HepG2 (cell line): ENCODE results near the gene NELL1. TPM values are rescaled to one million over a fixed set of nuclear protein-coding genes. Genes with fewer than 3 reads are reported as not detected.

Source experiments
- ATAC-seq: fragments of 200-7000 bp; cut with Tn5 transposase; 3 replicates; pipeline ENCODE4 v1.9.1; 2020; ENCODE audit warnings: mild to moderate bottlenecking, moderate library complexity
- BruUV-seq: library from RNA; stranded (reverse); fragments of 400-500 nt; replicated peaks from 2 replicates; lab custom pipeline; 2021; lab: Mats Ljungman, UMichigan
- CTCF ChIA-PET: fragments of 300-600 bp; formaldehyde crosslinking; extraction: SDS; loops from one replicate; lab custom pipeline; 2021; ENCODE audit warnings: low total read pairs, inconsistent platforms, low intra/inter-chr PET ratio; lab: Yijun Ruan, JAX
- POLR2A ChIA-PET: fragments of 350-600 bp; sonication (Branson Sonifier 250); formaldehyde crosslinking; loops from one replicate; lab custom pipeline; 2020; ENCODE audit warnings: antibody characterized with exemption, inconsistent platforms; lab: Yijun Ruan, JAX
- DNase-seq: peaks from one replicate; pipeline ENCODE4 v3.0.0-alpha.2; 2015; ENCODE audit warnings: low spot score
- FAIRE-seq: peaks from 3 replicates; lab custom pipeline; 2011; peaks lifted over from hg19 to GRCh38; lab: Jason Lieb, UNC
- H2AFZ ChIP-seq: one replicate; pipeline ENCODE4 v1.6.1; 2011; ENCODE audit warnings: low read length, inconsistent platforms
- H3K27ac ChIP-seq: fragments of 300-600 bp; 3 replicates; pipeline ENCODE4 v1.8.0; 2011; ENCODE audit warnings: mixed run types, mild to moderate bottlenecking, mixed read lengths, low read length, inconsistent platforms; ENCODE audit not compliant: insufficient read depth; ENCODE audit errors: extremely low read length
- H3K27me3 ChIP-seq, 2 experiments: fragments of 200-600 bp in 1 of 2; 2 replicates in 1 of 2; 3 replicates in 1 of 2; pipeline versions ENCODE4 v1.6.0 to v1.8.0; 2011; ENCODE audit warnings: low read length in 2 of 2, mild to moderate bottlenecking in 2 of 2, moderate library complexity in 2 of 2, inconsistent platforms in 1 of 2; ENCODE audit not compliant: insufficient read depth in 2 of 2, control insufficient read depth in 1 of 2
- H3K36me3 ChIP-seq, 2 experiments: fragments of 200-600 bp in 1 of 2; replicated peaks in 1 of 2; 2 replicates in 1 of 2; 3 replicates in 1 of 2; pipeline versions ENCODE4 v1.5.1 to v1.8.0; 2011; ENCODE audit warnings: low read length in 2 of 2, inconsistent platforms in 1 of 2; ENCODE audit not compliant: insufficient read depth in 2 of 2, control insufficient read depth in 1 of 2
- H3K4me1 ChIP-seq: 2 replicates; pipeline ENCODE4 v1.5.1; 2012; ENCODE audit warnings: low read length, inconsistent platforms; ENCODE audit not compliant: insufficient read depth
- H3K4me2 ChIP-seq: 2 replicates; pipeline ENCODE4 v1.6.0; 2011; ENCODE audit warnings: low read depth, low read length, inconsistent platforms
- H3K4me3 ChIP-seq, 3 experiments: fragments of 200-600 bp in 1 of 3; sonication (generic), shearing (Covaris generic) in 1 of 3; replicated peaks in 1 of 3; 2 replicates each; pipeline ENCODE4 v1.5.1; 2011 to 2016; ENCODE audit warnings: low read length in 3 of 3, inconsistent platforms in 2 of 3, low read depth in 2 of 3, mild to moderate bottlenecking in 2 of 3, control low read depth in 1 of 3, mixed read lengths in 1 of 3; ENCODE audit not compliant: insufficient read depth in 1 of 3
- H3K79me2 ChIP-seq: one replicate; pipeline ENCODE4 v1.6.1; 2011; ENCODE audit warnings: low read length, inconsistent platforms; ENCODE audit not compliant: insufficient read depth
- H3K9ac ChIP-seq: 2 replicates; pipeline ENCODE4 v1.6.0; 2011; ENCODE audit warnings: mild to moderate bottlenecking, low read depth, low read length, inconsistent platforms; ENCODE audit not compliant: insufficient read depth
- H3K9me3 ChIP-seq: 2 replicates; pipeline ENCODE4 v1.5.1; 2012; ENCODE audit warnings: mild to moderate bottlenecking, low read length
- H4K20me1 ChIP-seq: 2 replicates; pipeline ENCODE4 v1.6.0; 2011; ENCODE audit warnings: inconsistent platforms, mild to moderate bottlenecking, low read length, moderate library complexity; ENCODE audit not compliant: insufficient read depth
- ERF ChIP-seq: IDR thresholded peaks from 2 replicates; pipeline ENCODE4 v1.6.1; 2018; ENCODE audit warnings: missing biosample characterization, missing genetic modification reagents
- ESRRA ChIP-seq: sonication (generic); formaldehyde crosslinking; IDR thresholded peaks from 2 replicates; pipeline ENCODE4 v1.5.1; 2020; ENCODE audit warnings: mild to moderate bottlenecking, low read depth, missing genetic modification reagents
- KAT7 ChIP-seq: IDR thresholded peaks from 2 replicates; pipeline ENCODE4 v1.6.1; 2018; ENCODE audit warnings: borderline replicate concordance, missing compliant biosample characterization
- POLR2A ChIP-seq, 2 experiments: IDR thresholded peaks; 2 replicates each; pipeline ENCODE4 v1.6.1; 2011; ENCODE audit warnings: low read depth in 2 of 2, low read length in 2 of 2, mild to moderate bottlenecking in 1 of 2, moderate library complexity in 1 of 2; ENCODE audit not compliant: insufficient read depth in 1 of 2
- POLR2AphosphoS2 ChIP-seq: IDR thresholded peaks from 2 replicates; pipeline ENCODE4 v1.6.1; 2011; ENCODE audit warnings: low read depth, low read length, improper control_type of control experiment
- POLR2AphosphoS5 ChIP-seq: IDR thresholded peaks from 2 replicates; pipeline ENCODE4 v1.6.1; 2012; ENCODE audit warnings: low read depth, low read length
- SP140L ChIP-seq: sonication (generic); formaldehyde crosslinking; IDR thresholded peaks from 2 replicates; pipeline ENCODE4 v1.4.0; 2020; ENCODE audit warnings: missing genetic modification reagents, borderline replicate concordance
- SYNCRIP ChIP-seq: fragments of 200-400 bp; formaldehyde crosslinking; IDR thresholded peaks from 2 replicates; pipeline ENCODE4 v1.6.1; 2018; ENCODE audit warnings: mild to moderate bottlenecking, low read depth, low read length; ENCODE audit not compliant: insufficient read depth
- WIZ ChIP-seq: sonication (generic); formaldehyde crosslinking; IDR thresholded peaks from 2 replicates; pipeline ENCODE4 v1.5.1; 2020; ENCODE audit warnings: mild to moderate bottlenecking, missing genetic modification reagents
- ZNF331 ChIP-seq: sonication (generic); formaldehyde crosslinking; IDR thresholded peaks from 2 replicates; pipeline ENCODE4 v1.4.0; 2020; ENCODE audit warnings: missing genetic modification reagents
- ZSCAN20 ChIP-seq: sonication (generic); formaldehyde crosslinking; IDR thresholded peaks from 2 replicates; pipeline ENCODE4 v1.4.0; 2020; ENCODE audit warnings: missing genetic modification reagents, mild to moderate bottlenecking, borderline replicate concordance
- WGBS: methylation state at CpG from one replicate; pipeline ENCODE4 v1.1.6; 2017; ENCODE audit warnings: low lambda C conversion rate; 5-methylcytosine and 5-hydroxymethylcytosine counted together
- in situ Hi-C: cut with HindIII; loops from 2 replicates; pipeline ENCODE4 v1.10.0; 2017; ENCODE audit warnings: low pct_unique_long_range_greater_than_20kb; ENCODE audit not compliant: extremely low pct_ligation_motif_present
- intact Hi-C: fragments of 100-400 bp; cut with micrococcal nuclease; formaldehyde crosslinking; loops from one replicate; pipeline ENCODE4 v1.10.0; 2022; ENCODE audit not compliant: unreplicated experiment
- polyA plus RNA-seq, 8 experiments: library from polyadenylated mRNA; depleted of rRNA in 3 of 8; stranded (reverse) in 7 of 8; unstranded in 1 of 8; fragments of >200 nt; fragmentation: Illumina TruSeq in 4 of 8; extraction: Trizol in 4 of 8; gene quantifications; 2 replicates each; pipeline versions ENCODE4 v1.2.1 to v1.2.3, GENCODE V29; 2011 to 2016; ENCODE audit warnings: low read depth in 4 of 8, missing spikeins in 1 of 8, mixed read lengths in 1 of 8; ENCODE audit not compliant: insufficient read depth in 1 of 8
- total RNA-seq, 5 experiments: library from RNA; depleted of rRNA; stranded (reverse); fragments of >200 nt; fragmentation: Illumina TruSeq; extraction: Trizol; gene quantifications; 2 replicates each; pipeline ENCODE4 v1.2.3, GENCODE V29; 2016; ENCODE audit warnings: low read depth in 1 of 5
- TF ChIP-seq, protein P1 (sequence below): sonication (generic); formaldehyde crosslinking; IDR thresholded peaks from 2 replicates; pipeline ENCODE4 v1.5.0; 2020; ENCODE audit warnings: missing genetic modification reagents
- TF ChIP-seq, protein P2 (sequence below): sonication (generic); formaldehyde crosslinking; IDR thresholded peaks from 2 replicates; pipeline ENCODE4 v1.8.0; 2022; ENCODE audit warnings: mild to moderate bottlenecking, missing genetic modification reagents, moderate library complexity

The NELL1 gene
- total and polyA plus RNA-seq, 2 of the 13 experiments (the other 11 are each of a cell fraction or from before 2014, with no cell fraction given), result not detected

DNA sequence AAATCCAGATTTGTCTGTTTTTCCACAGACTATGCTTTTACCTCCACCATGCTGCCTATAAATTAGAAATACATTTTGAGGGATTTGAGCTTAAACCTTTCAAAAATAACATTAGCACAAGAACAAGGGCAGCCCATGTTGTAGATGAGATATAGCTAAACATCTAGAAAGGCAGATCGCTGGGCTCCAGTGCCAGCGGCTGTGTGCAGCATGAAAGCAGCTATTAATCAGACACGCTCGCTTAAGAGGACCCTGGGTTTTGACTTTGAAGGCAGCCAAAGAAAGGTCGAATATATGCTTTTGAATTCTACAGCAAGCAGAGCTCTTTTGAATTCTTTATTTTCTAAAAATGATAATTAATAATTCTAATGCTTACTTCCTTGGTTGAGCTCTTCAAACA lies 684.0 kb downstream of the NELL1 start:
- Histone ChIP-seq H3K79me2 (no peaks in the 10 kb centered on the region), H4K20me1 (no peaks in the 10 kb centered on the region), H3K4me1 (no peaks in the 10 kb centered on the region), H3K9ac (no peak overlapping the region), H3K36me3 (no peaks in the 10 kb centered on the region), H2AFZ (no peak overlapping the region), H3K27ac (no peak overlapping the region), H3K9me3 (no peaks in the 10 kb centered on the region), H3K4me3 (no peak overlapping the region), H3K27me3 (no peaks in the 10 kb centered on the region), H3K4me2 (no peak overlapping the region)
- ATAC-seq (no peak), FAIRE-seq (no peak), DNase-seq (no peak)
- WGBS, result 35% methylated on average over 5 of the region's 5 CpGs
- POLR2A ChIA-PET, result no interaction called here
- CTCF ChIA-PET, result no interaction called here
- intact Hi-C loops, result no loop called here
- no peak for TF ChIP-seq SP140L
- no peak for TF ChIP-seq POLR2A (IDR thresholded peaks at IDR 0.05; ENCODE audit: insufficient read depth in 1 of 2, low read depth in 2 of 2, low read length in 2 of 2)
- TF ChIP-seq, protein P1, sequence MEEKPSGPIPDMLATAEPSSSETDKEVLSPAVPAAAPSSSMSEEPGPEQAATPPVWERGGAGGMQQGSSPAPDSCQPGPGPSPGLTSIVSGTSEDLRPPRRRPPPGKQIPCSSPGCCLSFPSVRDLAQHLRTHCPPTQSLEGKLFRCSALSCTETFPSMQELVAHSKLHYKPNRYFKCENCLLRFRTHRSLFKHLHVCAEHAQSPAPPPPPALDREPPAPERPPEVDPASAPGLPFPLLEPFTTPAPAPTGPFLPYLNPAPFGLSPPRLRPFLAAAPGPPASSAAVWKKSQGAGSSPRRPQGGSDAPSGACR, result no peak
- TF ChIP-seq, protein P2, sequence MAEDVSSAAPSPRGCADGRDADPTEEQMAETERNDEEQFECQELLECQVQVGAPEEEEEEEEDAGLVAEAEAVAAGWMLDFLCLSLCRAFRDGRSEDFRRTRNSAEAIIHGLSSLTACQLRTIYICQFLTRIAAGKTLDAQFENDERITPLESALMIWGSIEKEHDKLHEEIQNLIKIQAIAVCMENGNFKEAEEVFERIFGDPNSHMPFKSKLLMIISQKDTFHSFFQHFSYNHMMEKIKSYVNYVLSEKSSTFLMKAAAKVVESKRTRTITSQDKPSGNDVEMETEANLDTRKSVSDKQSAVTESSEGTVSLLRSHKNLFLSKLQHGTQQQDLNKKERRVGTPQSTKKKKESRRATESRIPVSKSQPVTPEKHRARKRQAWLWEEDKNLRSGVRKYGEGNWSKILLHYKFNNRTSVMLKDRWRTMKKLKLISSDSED (CRISPR knock-in tag), result no peak
- no peak for TF ChIP-seq ESRRA (CRISPR knock-in tag)
- no peak for TF ChIP-seq SYNCRIP
- TF ChIP-seq ERF (CRISPR knock-in tag), result no peak
- no peak for TF ChIP-seq ZNF331 (CRISPR knock-in tag)
- no peak for TF ChIP-seq WIZ (CRISPR knock-in tag)
- TF ChIP-seq KAT7, result no peak
- TF ChIP-seq ZSCAN20, result no peak
- no peak for TF ChIP-seq POLR2AphosphoS5
- TF ChIP-seq POLR2AphosphoS2, result no peak
- BruUV-seq, result no TSS peak
- in situ Hi-C loops, result no loop called here
